H4 (cell line): Measurements from ENCODE around the gene ZNF492. TPM values are rescaled to one million over a fixed set of nuclear protein-coding genes. Genes with fewer than 3 reads are reported as not detected.
"Not testable (repeated sequence)": the region's sequence is repeated elsewhere in the genome, so short reads cannot be mapped to it uniquely, and the experiment has no call there.

ENCODE experiments used
- DNase-seq: peaks from one replicate; pipeline ENCODE4 v3.0.0-alpha.2; 2015; ENCODE audit warnings: low spot score
- total RNA-seq: library from RNA; depleted of rRNA; stranded (reverse); fragments of >200 nt; shearing (Covaris generic); gene quantifications from 2 replicates; pipeline ENCODE4 v1.2.3, GENCODE V29; 2014; rRNA removed

Gene ZNF492
- total RNA-seq, 1 experiment from 2014 or later: 1.7 TPM

DNA sequence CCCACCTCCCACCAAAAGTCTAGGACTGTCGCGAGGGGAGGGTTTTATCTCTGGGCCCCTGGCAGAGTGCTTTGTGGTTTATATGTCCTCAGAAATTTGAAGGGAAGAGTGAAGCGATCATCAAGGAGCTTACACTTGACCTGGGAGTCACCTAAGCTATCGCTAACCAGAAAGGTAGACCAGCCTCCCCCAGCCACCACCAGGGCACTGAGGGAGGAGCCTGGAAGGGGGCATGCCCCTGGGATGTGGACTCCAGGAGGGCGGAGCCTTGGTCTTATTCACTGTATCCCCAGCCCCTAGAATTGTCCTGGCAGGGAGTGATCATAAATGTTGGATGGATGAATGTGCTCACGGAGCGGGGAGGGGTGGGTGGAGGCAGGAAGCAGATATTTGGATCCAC lies 16.9 kb upstream of the ZNF492 start:
- DNase-seq: not testable (repeated sequence)

DNA sequence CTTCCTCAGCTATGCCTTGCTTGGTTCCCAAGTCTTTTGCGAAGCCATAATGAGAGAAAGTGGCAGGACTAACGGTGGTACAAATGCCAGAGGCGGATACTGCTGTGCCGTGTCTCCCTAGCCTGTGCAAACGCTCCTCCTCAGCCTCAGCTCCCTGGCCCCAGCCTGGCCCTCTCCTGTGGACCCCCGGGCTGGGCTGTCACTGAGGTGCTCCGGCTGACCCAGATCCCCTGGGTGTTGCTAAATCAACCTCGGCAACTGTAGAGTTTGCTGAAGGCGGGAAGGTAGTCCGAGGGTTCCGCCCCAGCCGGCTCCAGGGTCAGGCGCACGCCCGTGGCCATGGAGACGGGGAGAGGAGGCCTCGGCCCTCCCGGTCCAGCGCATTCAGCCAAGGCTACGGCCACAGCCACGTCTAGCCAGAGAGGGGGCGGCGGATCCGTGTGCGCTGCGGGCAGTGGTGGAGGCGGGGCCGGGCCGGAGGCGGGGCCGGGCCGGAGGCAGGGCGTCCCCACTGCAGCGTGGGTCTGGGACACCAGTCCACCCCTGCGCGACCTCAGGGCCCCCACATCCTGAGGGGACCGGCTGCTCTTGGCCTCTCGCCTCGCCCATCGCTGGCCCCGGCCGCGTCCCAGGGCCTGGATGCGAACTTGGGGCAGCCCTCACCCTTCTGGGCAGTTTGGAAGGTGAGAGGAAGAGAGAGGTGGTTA lies 16.4 kb upstream of the ZNF492 start:
- DNase-seq: no peak

DNA sequence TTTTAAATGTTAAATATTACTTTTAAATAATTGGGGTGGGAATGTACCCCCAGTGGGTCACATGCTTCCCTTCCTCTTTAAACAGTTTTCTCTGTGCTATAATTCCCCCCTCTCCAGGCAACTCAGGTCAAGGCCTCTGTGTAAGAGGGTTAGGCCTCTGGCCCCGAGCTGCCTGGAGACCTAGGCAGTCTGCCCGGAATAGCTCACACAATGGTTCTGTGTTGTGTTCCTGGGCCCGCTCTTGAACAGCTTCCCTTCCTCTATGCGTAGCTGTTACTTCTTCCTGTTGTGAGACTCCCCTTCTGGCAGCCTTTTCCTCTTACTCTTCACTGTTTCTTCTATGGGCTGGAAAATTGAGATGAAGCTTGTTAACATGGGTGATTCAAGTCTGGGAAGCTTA lies 14.8 kb upstream of the ZNF492 start:
- no peak for DNase-seq

- DNase-seq: no peak
Measured at GRCh38 chr19:22619932-22620331, 14.2 kb upstream of the ZNF492 start.

DNA sequence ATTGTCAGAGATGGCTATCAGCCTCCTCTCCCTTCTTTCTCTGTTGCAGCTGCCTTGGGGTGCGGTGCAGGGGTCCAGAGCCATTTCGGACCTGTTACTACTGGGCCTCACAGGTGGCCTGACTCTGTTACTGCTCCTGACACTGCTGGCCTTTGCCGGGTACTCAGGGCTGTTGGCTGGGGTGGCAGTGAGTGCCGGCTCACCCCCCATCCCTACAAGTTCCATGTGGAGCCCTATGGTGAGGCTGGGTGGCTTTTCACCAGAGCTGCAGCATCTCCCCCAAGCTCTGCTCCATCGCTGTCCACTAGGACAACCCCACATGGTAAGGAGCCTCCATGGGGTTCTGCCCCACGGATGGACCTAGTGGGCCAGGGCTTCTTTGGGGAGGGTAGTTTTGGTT lies 13.7 kb upstream of the ZNF492 start:
- DNase-seq: no peak

- DNase-seq: no peak
Measured at GRCh38 chr19:22620912-22621311, 13.2 kb upstream of the ZNF492 start.

GRCh38 chr19:22622020-22622419 lies 12.1 kb upstream of the ZNF492 start:
- no peak for DNase-seq

DNA sequence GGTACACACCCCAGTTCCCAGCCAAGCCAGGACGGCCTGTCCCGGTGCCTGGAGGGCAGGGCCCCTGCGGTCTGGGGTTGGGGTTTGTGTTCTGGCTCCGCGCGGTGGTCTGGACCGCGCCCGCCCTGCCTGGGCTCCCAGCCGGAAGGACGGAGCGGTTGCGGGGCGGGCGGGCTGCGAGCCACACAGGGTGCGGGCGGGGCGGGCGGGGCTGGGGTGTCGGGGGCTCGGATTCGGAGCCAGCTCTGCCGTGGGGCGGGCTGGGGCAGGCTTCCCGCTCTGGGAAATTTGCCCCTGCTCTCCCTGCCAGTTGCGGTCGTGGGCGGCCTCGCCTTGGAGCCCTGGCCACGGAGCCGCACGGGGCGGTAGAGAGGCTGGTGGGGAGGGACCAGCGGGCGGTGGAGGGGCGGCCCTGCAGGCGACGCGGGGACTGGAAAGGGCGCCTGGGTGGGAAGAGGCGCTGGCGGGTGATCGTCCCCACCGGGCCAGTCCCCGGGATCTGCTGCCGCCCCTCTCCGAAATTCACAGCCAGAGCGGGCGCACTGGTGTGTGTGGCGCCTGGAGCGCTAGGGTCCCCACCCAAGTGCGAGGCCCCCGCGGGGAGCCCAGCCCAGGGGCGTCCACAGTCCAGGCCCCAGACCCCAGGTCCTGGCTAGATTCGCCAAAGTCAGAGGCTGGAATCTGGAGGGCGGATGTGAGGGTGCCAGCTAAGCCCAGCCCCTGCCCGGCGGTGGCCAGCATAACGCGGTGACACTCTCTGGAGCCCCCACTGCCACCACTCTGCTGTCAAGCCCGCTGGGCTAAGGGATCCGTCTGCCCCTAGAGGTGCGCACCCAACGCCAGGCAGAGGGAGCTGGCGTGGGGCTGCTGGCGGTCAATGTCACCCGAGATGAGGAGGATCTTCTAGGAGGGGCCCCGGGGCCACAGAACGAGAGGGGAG lies 11.0 kb upstream of the ZNF492 start:
- no peak for DNase-seq

GRCh38 chr19:22623841-22624221 lies 10.3 kb upstream of the ZNF492 start:
- no peak for DNase-seq

- DNase-seq: no peak
Measured at GRCh38 chr19:22625266-22626035, 8.7 kb upstream of the ZNF492 start.

- no peak for DNase-seq
Measured at GRCh38 chr19:22627526-22627925, 6.6 kb upstream of the ZNF492 start.

GRCh38 chr19:22628401-22628800 lies 5.7 kb upstream of the ZNF492 start:
- no peak for DNase-seq

GRCh38 chr19:22634450-22634827 lies 315 bp downstream of the ZNF492 start:
- no peak for DNase-seq

- DNase-seq: not testable (repeated sequence)
Measured at GRCh38 chr19:22685493-22685892, 51.4 kb downstream of the ZNF492 start.

GRCh38 chr19:22702661-22703060 lies 68.5 kb downstream of the ZNF492 start:
- DNase-seq: not testable (repeated sequence)

GRCh38 chr19:22703096-22703495 lies 69.0 kb downstream of the ZNF492 start:
- DNase-seq: not testable (repeated sequence)

DNA sequence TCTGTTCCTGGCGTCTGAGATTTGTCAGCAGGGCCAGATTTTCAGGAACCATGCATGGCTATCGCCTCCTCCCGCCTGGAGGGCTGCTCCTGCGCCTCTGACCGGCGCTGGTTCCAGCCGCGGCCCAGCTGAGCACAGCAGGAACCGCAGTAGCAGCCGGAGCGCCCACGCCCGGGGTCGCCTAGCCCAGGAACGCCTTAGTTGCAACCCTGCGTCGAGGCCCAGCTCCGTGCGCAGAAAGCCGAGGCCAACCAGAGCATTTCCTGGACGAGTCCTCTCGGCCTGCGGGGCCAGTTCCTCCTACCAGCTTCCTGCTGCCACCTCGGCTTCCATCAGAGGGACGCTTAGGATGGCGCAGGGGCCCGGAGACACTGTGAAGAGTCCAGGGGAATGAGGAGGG lies 74.9 kb downstream of the ZNF492 start:
- DNase-seq: no peak

Other genes with a start within 250 kb of the ZNF492 start
- gene ZNF98, start 212.0 kb upstream of the ZNF492 start, total RNA-seq: 5.6 and 7.9 TPM in 2 replicates
- 0.04 TPM in 1 of 2 replicates, not detected in the other for gene ZNF99, start 149.8 kb downstream of the ZNF492 start, total RNA-seq
- 0.14 TPM in 1 of 2 replicates, not detected in the other for gene ZNF723, start 198.0 kb downstream of the ZNF492 start, total RNA-seq